ENCODE results near the gene GPRIN1.

- TF ChIP-seq CTCF (IDR thresholded peaks at IDR 0.05): no peak
- no peak for TF ChIP-seq POLR2A (IDR thresholded peaks at IDR 0.05)
Measured at GRCh38 chr5:176625966-176626875, 16.3 kb upstream of the GPRIN1 start.
